ENCODE measurements around the gene TACC3.

Gene TACC3

GRCh38 chr4:1762264-1763010 lies 41.1 kb downstream of the TACC3 start:
- DNase-seq: no peak

- DNase-seq: no peak
Observed at GRCh38 chr4:1763070-1763549, 41.8 kb downstream of the TACC3 start.

GRCh38 chr4:1763550-1764080 lies 42.3 kb downstream of the TACC3 start:
- DNase-seq: no peak

GRCh38 chr4:1764670-1765069 lies 43.3 kb downstream of the TACC3 start:
- no peak for DNase-seq

- no peak for DNase-seq
Observed at GRCh38 chr4:1765409-1766072, 44.2 kb downstream of the TACC3 start.

GRCh38 chr4:1766106-1767060 lies 45.1 kb downstream of the TACC3 start:
- no peak for DNase-seq

GRCh38 chr4:1767061-1767769 lies 45.9 kb downstream of the TACC3 start:
- DNase-seq: no peak

GRCh38 chr4:1767770-1768366 lies 46.5 kb downstream of the TACC3 start:
- DNase-seq: peak; percentile 14

GRCh38 chr4:1768367-1769034 lies 47.2 kb downstream of the TACC3 start:
- no peak for DNase-seq

GRCh38 chr4:1769692-1770091 lies 48.4 kb downstream of the TACC3 start:
- DNase-seq: no peak

GRCh38 chr4:1770245-1770644 lies 48.9 kb downstream of the TACC3 start:
- no peak for DNase-seq

GRCh38 chr4:1770791-1771231 lies 49.5 kb downstream of the TACC3 start:
- no peak for DNase-seq

- no peak for DNase-seq
Observed at GRCh38 chr4:1771555-1772305, 50.4 kb downstream of the TACC3 start.

GRCh38 chr4:1772853-1773538 lies 51.7 kb downstream of the TACC3 start:
- no peak for DNase-seq

- no peak for DNase-seq
Observed at GRCh38 chr4:1773754-1774153, 52.4 kb downstream of the TACC3 start.

- no peak for DNase-seq
Observed at GRCh38 chr4:1775731-1776500, 54.6 kb downstream of the TACC3 start.

- no peak for DNase-seq
Observed at GRCh38 chr4:1776521-1777161, 55.3 kb downstream of the TACC3 start.

- DNase-seq: no peak
Observed at GRCh38 chr4:1777822-1778641, 56.7 kb downstream of the TACC3 start.
